Measurements from ENCODE around the gene MTARC2.

The MTARC2 gene

GRCh38 chr1:220833436-220833835 is 85.3 kb downstream of the MTARC2 start:
- DNase-seq = no peak

Measured in CD4-positive, alpha-beta T cell treated with Interleukin-4 for 1 hour (primary cell).